ENCODE measurements around the gene ACOX3. TPM values are rescaled to one million over a fixed set of nuclear protein-coding genes. Genes with fewer than 3 reads are reported as not detected.
"Not testable (repeated sequence)": the region's sequence is repeated elsewhere in the genome, so short reads cannot be mapped to it uniquely, and the experiment has no call there.

The ACOX3 gene
- total RNA-seq, 1 donor from 2014 or later, result 21.3 TPM

DNA sequence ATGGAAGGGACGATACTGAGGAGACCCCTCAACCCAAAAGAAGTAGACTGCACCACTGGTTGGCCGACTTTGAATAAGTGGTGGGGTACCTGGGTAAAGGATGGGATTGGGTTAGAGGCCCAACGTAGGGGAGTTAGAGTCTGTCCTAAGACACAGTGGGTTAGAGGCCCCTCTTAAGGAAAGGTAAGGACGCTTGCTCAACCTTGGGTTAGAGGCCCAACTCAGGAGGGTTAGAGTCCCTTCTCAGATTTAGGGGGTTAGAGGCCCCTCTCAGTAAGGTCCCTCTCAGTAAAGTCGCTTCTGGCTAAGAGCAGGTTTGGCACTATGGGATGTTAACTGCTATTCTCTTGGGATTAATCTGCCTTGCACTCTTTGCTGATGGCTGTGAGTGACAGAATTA, 81.3 kb downstream of the ACOX3 start:
- ATAC-seq, result no peak

GRCh38 chr4:8356856-8357255, 83.7 kb downstream of the ACOX3 start:
- ATAC-seq (no peak), DNase-seq (ENCODE audit: low spot score) (no peak)

More for the DNA sequence above, 81.3 kb downstream of the ACOX3 start:
- DNase-seq (ENCODE audit: low spot score), result no peak

DNA sequence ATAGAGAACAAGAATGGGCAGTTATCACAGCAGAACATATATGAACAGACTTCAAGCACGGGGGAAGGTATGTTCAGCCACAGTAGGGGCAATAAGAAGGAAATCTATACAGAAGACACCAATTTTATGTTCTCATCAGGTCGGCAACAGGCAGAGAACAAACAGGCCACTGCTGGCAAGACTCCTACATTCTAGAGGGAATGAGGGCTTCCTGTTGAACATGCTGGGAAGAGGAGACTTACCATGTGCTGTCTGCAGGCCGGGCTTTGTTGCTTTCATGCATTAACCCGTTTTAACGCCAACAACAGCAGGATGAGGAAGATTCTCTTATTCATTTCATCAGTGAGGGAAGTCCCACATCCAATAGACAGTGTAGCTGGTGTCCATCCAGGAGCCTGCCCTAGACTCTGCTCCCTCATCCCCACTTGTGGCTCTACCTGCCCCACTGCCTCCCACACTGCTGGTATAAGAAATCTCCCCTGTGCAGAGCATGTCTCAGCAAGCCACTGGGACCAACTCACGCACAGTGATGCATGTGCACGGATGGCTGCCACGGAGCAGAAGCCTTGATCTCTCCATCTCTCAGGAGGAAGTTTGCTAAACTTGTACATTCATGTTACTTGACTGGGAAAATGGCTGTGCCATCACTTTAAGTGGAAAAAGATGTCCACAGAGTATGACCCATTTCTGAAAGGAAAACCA, 84.5 kb downstream of the ACOX3 start:
- no peak for ATAC-seq
- no peak for DNase-seq (ENCODE audit: low spot score)

DNA sequence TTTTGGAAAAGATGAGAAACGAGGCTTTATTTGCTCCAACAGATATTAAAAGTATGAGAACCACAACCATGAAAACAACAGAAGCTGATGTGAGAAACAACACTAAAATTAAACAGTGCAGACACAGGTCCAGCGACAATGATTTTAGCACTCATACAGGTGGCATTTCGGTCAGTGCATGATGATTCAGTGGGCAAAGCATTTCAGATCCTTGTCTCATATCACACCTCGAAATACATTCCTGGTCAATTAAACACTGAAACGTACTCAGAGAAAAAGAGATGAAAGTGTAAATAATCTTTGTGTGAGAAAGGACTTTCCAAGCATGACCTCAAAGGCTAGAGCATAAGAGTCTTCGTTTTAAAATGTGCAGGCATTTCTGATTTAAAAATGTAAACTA, 85.2 kb downstream of the ACOX3 start:
- ATAC-seq, result no peak
- no peak for DNase-seq (ENCODE audit: low spot score)

DNA sequence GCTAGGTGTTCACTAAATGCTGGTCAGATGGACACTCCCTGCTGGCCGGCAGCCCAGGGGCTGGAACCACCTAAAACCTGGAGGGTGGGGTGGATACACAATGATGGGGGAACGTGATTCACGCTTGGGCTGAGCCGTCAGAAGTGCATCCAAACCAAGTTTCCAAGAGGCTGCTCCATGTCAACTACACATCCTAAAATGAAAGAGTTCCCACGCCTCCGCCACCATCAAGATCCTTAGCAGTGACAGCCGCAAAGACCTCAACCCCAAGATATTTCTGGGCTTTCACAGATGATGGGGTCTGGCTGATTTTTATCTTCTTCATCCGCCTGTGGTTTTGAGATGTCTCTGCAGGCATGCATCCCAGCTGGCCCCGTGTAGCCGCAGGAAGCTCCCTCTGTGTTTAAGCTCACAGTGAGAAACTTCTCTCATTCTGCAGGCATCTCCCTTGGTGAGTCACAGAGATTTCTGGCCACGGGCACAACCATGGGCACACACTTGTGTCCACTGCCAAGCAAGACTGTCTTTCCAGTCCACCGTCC, 86.5 kb downstream of the ACOX3 start:
- ATAC-seq (no peak), DNase-seq (ENCODE audit: low spot score) (no peak)

- ATAC-seq, result no peak
- DNase-seq (ENCODE audit: low spot score), result no peak
Measured at GRCh38 chr4:8353158-8353669, 87.3 kb downstream of the ACOX3 start.

DNA sequence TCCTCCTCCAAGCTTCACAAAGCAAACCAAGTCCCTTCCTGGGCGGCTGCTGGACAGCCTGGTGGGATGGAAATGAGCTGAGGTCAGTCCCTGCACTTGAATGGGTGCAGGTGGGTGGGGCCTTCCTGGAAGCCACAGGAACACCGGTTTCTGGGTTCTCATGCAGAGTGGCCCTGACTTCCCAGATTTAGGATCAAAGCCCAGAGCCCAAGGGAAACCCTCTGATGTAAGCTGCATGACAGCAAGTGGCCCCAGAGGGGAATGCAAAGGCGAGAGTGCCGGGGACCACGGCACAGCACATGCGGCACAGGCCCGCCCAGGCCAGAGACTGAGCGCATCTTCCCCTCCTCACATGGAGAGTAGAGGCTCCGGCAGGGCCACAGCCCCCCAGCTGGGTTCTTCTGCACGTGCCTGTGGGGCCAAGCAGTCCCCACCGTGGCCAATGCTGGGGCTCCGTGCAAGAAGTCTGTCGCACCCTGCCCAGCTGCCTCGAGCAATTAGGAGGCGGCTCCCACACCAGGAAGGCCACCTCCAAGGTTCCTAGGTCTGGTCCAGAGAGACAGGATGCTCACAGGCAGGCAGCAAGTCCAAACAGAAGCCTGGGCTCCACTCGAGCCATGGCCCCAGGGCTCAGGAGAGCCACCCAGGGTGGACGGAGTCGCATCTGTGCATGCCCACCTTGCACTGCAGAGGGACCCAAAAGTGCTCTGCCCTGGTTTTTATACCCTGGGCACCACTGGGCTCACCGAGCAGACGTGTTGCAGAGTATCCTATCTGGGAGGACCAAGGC, 88.0 kb downstream of the ACOX3 start:
- DNase-seq (ENCODE audit: low spot score), result peak; percentile 35
- no peak for ATAC-seq

GRCh38 chr4:8351931-8352367, 88.6 kb downstream of the ACOX3 start:
- ATAC-seq, result peak; percentile 24

DNA sequence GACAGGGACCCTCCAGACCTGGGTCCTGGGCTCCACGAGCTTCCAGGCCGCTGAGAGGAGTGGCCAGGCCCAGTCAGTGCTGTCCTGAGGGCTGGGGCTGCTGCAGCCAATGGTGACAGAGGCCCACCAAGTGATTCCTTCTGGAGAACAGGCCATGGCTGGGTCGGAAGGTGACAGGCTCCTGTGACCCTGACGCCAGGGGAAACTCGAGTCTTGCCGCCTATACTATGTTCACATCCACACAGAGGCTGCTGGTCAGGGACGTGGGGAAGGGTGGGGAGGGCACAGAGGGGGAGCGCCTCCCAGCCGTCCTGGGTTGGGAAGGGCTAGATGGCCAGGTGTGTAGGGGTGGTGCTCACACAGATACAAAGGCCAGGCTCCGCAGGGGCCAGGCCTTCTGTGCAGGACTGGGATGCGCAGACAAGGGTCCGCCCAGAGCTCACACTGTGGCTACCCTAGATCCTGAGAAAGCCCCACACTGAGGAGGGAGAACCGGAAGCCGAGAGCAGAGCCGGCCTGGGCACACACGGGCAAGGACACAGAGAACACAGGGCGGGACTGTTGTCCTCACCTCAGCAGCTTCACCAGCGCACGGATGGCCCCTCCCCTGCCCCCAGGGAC, 89.6 kb downstream of the ACOX3 start:
- no peak for ATAC-seq
- no peak for DNase-seq (ENCODE audit: low spot score)

More at GRCh38 chr4:8351931-8352367, 88.6 kb downstream of the ACOX3 start:
- DNase-seq (ENCODE audit: low spot score), result no peak

DNA sequence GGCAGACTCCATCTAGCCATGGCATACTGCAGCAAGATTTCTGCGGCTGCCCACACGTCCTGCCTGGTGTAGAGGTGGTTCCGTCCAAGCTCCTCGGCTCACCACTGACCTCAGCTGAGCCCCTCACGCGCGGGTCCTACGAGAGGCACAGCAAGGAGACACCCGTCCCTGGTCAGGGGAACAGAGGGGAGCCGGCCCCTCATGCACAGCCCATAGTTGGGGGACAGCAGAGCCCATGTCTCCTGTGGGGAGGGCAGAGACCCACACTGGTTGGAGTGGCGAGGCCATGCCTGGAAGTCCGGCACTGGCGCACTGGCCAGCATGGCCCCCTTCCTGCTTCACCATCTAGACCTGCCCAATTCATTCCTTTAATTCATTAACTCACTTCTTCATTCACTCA, 90.2 kb downstream of the ACOX3 start:
- no peak for ATAC-seq
- DNase-seq (ENCODE audit: low spot score), result no peak

DNA sequence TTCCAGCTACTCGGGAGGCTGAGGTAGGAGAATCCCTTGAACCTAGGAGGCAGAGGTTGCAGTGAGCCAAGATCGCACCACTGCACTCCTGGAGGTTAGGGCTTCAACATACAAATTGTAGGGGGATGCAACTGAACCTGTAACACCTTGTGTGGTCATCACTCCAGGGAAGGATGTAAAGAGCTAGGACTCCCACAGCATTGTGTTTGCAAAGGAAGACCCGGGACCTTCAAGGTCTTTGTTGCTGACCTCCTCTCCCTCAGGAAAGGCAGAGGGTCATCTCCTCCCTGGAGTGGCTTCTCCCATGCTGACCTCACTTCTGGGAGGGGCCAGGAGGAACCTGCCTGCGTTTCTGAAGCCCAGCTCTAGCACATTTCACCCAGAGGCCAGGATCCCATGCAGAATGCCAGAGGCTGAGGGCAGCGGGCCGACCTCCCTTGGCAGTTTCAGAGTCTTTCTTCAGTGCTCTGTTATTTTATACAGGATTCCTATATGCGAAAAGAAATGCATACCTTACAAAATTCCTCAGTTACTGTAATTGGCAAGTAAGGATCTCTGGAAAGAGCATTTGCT, 90.8 kb downstream of the ACOX3 start:
- ATAC-seq, result no peak
- DNase-seq (ENCODE audit: low spot score), result no peak

DNA sequence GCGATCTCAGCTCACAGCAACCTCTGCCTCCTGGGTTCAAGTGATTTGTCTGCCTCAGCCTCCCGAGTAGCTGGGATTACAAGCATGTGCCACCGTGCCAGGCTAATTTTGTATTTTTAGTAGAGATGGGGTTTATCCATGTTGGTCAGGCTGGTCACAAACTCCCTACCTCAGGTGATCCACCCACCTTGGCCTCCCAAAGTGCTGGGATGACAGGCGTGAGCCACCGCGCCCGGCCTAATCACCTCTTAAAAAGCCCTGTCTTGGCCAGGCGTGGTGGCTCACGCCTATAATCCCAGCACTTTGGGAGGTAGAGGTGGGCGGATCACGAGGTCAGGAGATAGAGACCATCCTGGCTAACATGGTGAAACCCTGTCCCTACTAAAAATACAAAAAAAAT, 91.3 kb downstream of the ACOX3 start:
- not testable (repeated sequence) for DNase-seq (ENCODE audit: low spot score)

DNA sequence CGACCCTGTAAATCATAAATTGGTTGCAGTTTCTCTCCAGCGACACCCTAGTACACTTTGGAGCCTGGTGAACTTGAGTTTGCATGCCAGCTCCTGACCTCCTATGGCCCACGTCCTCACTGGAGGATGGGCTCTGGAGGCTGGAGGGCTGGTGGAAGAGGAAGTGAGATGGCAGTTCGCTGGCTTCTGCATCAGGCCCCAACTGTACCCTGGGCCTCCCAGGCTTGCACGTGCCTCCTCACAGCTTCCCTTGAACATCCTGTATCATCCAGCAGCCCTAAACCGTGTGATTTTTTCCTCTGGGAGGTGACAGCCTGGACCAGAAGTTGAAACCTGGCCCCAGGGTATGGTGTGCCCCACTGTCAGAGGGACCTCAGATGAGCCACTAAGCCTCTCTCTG, 92.5 kb downstream of the ACOX3 start:
- DNase-seq (ENCODE audit: low spot score), result no peak
- no peak for ATAC-seq

More for the DNA sequence above, 91.3 kb downstream of the ACOX3 start:
- ATAC-seq, result not testable (repeated sequence)

GRCh38 chr4:8347660-8348059, 92.9 kb downstream of the ACOX3 start:
- no peak for DNase-seq (ENCODE audit: low spot score)
- ATAC-seq, result no peak

DNA sequence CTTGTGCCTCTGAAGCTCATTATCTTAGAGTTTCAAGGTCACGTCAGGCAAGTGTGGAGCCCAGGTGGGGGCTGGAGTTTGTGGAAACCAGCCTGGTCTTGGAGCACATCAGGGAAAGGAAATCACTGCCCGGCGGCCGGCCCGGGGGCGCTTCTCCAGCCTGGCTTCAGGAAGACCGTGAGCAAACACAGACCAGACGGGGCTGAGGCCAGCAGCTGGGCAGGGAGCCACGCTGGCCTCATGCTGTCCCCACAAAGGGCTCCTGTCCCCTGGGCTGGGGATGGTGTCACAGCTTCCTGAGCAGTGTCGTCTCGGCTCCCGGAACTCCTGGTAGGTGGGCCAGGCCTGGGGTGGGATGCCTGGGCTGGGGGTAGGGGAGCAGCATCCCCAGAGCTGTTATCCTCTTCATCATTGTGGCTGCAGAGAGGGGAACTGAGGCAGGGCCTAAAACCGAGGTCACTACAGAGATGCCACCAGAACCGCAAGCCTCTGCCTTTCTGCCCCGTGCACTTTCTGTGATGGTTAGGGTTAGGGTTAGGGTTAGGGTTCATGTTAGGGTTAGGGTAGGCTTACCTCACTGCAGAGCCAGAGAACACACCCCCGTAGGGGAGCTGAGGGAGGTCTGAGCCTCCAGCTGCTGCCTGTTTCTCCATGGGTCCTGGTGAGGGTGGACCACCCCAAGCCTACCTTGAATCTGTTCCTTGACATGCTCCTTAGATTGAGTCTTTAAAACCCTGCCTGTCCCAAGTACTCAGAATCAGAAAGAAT, 93.5 kb downstream of the ACOX3 start:
- ATAC-seq (peak; percentile 68), DNase-seq (ENCODE audit: low spot score) (no peak)

DNA sequence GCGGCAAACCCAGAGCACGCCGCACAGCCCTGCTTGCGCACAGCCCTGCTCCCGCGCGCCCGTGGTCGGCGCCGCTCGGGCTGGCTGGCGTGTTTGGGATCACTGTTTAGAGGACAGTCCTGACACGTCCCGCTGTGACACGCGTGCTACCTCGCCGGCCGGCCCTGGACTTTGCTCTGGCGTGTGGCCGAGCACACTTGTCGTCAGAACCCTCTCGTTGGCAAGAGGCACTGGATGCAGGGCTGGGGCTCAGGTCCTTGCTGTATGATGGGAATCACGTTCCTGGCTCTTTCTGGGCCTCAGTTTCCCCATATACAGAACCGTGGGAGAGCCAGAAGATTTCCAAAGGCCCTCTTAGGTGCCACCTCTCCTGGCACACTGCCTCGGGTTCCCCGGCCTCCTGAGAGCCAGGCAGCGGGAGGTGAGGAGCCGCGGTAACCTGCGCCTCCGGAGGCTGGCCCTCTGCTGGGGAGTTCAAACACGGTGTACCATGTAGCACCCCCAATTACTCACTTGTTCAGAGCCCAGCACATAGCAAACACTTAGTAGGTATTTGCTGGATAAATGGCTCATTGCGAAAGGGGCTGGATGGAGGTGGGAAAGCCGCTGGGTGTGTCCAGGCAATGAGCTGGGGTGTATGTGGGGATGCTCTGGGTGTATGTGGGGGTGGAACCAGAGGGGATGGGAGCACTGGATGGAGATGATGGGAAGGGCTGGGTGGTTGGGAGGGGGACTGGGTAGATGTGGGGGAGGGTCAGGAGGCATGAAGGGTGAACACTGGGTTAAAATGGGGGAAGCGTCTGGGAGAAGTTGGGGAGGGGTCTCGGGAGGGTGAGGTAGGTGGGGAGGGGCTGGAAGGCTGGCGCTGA, 94.3 kb downstream of the ACOX3 start:
- ATAC-seq (peak; percentile 64), DNase-seq (ENCODE audit: low spot score) (peak; percentile 72)

DNA sequence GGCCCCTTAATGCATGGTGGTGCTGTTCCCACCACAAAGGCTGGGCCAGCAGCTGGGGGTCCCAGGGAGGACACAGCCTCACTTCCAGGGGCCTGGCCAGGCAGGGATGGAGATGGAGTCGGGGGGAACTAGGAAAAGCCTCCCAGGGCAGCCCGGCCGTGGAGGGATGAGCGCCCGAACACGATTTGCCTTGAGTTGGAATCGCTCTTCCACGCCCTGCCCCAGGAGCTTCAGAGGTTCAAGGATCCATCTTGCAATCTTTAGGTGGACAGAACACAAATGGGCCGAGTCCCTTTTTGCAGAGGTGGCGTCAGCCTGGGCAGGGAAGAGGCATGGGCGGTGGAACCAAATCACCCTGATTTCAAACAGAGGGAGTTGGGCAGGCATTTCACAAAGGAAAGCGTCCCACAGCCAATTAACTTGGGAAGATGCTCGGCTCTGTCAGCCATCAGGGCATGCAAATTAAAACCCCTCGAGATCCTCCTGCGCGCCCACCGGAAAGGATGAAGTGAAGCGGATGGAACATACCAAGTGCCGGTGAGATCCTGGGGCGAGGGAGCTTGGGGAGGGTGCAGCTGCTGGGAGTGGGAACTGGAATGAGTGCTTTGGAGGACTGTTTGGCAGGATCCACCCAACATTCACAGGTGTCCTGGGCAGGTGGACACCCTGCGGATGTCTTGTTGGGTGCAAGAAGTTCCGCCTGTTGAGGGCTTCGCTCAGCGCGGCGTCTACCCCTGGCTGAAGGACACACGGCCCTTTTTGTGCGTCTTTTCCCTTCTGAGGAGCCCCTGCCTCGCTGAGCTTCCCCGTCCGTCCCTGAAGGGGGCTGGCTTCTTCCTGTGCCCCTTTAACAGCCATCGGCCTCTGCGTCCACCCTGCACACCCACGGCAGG, 95.2 kb downstream of the ACOX3 start:
- DNase-seq (ENCODE audit: low spot score) (no peak), ATAC-seq (no peak)

DNA sequence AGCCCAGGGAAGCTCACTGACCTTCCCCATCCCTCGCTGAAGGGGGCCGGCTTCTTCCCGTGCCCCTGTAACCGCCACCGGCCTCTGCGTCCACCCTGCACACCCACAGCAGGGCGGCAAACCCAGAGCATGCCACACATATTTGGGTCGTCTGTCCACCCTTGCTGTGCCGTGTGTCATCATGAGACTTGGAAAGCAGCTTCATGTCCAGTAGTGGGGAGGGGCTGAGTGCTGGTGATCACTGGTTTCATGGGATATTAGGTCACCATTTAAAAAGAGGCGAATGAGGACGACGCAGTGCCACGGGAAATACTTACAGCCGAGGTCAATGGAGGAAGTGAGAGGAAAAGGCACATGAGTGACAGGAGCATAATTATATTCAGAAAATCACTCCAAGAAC, 96.1 kb downstream of the ACOX3 start:
- ATAC-seq (no peak), DNase-seq (ENCODE audit: low spot score) (no peak)
